ENCODE data around the gene EFCAB11.
A peak's percentile ranks its signal among the peaks of the same experiment; 100 is the strongest.

EFCAB11 gene

GRCh38 chr14:89954070-89955021, at the start of gene EFCAB11:
EFCAB11 (minus strand) TSS chr14:89954730; CDS start chr14:89954660, 70 bp downstream.
- DNase-seq (ENCODE audit: low spot score) = peak; percentile 95

- no peak for DNase-seq (ENCODE audit: low spot score)
Measured at GRCh38 chr14:90003526-90004307, 49.2 kb upstream of the EFCAB11 start.

GRCh38 chr14:90000935-90001334, 46.4 kb upstream of the EFCAB11 start:
- no peak for DNase-seq (ENCODE audit: low spot score)

GRCh38 chr14:89996963-89997362, 42.4 kb upstream of the EFCAB11 start:
- DNase-seq (ENCODE audit: low spot score) = no peak

- DNase-seq (ENCODE audit: low spot score) = no peak
Measured at GRCh38 chr14:89992273-89992672, 37.7 kb upstream of the EFCAB11 start.

GRCh38 chr14:89990623-89991275, 36.2 kb upstream of the EFCAB11 start:
- DNase-seq (ENCODE audit: low spot score) = no peak

- no peak for DNase-seq (ENCODE audit: low spot score)
Measured at GRCh38 chr14:89990218-89990617, 35.7 kb upstream of the EFCAB11 start.

GRCh38 chr14:89988787-89989186, 34.3 kb upstream of the EFCAB11 start:
- no peak for DNase-seq (ENCODE audit: low spot score)

GRCh38 chr14:89987161-89987475, 32.6 kb upstream of the EFCAB11 start:
- no peak for DNase-seq (ENCODE audit: low spot score)

GRCh38 chr14:89986462-89987160, 32.1 kb upstream of the EFCAB11 start:
- DNase-seq (ENCODE audit: low spot score) = no peak

- DNase-seq (ENCODE audit: low spot score) = no peak
Measured at GRCh38 chr14:89983375-89983774, 28.8 kb upstream of the EFCAB11 start.

- no peak for DNase-seq (ENCODE audit: low spot score)
Measured at GRCh38 chr14:89978656-89979055, 24.1 kb upstream of the EFCAB11 start.

GRCh38 chr14:89977668-89978067, 23.1 kb upstream of the EFCAB11 start:
- DNase-seq (ENCODE audit: low spot score) = no peak

- peak; percentile 68 for DNase-seq (ENCODE audit: low spot score)
Measured at GRCh38 chr14:89973234-89973823, 18.8 kb upstream of the EFCAB11 start.

GRCh38 chr14:89965839-89966238, 11.3 kb upstream of the EFCAB11 start:
- DNase-seq (ENCODE audit: low spot score) = no peak

- DNase-seq (ENCODE audit: low spot score) = no peak
Measured at GRCh38 chr14:89963288-89963978, 8.9 kb upstream of the EFCAB11 start.

GRCh38 chr14:89960914-89961313, 6.4 kb upstream of the EFCAB11 start:
- DNase-seq (ENCODE audit: low spot score) = no peak

- no peak for DNase-seq (ENCODE audit: low spot score)
Measured at GRCh38 chr14:89959853-89960445, 5.4 kb upstream of the EFCAB11 start.

- DNase-seq (ENCODE audit: low spot score) = no peak
Measured at GRCh38 chr14:89958966-89959365, 4.4 kb upstream of the EFCAB11 start.

GRCh38 chr14:89957791-89958190, 3.3 kb upstream of the EFCAB11 start:
- no peak for DNase-seq (ENCODE audit: low spot score)

GRCh38 chr14:89957376-89957775, 2.8 kb upstream of the EFCAB11 start:
- DNase-seq (ENCODE audit: low spot score) = no peak
